ENCODE measurements around the gene CDK14.
"Not testable (repeated sequence)": the region's sequence is repeated elsewhere in the genome, so short reads cannot be mapped to it uniquely, and the experiment has no call there.

CDK14 gene

DNA sequence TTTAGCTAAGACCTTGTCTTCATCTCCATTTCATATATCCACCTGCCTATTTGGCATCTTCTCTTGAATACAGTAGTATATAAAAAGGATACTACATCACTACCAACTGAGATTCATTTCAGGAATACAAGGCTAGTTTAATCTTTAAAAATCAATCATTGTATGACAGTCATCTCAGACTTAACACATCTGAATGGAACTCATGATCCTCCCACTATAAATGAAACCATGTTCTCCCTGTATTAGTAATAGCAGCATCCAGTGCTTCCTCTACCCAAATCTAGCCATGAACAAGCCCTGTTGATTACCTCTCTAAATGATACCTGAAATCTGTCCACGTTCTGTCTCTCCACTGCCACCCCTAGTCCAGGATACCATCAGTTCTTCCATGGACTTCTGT is 196.2 kb downstream of the CDK14 start:
- no peak for DNase-seq (ENCODE audit: low read depth in 2 of 2)

DNA sequence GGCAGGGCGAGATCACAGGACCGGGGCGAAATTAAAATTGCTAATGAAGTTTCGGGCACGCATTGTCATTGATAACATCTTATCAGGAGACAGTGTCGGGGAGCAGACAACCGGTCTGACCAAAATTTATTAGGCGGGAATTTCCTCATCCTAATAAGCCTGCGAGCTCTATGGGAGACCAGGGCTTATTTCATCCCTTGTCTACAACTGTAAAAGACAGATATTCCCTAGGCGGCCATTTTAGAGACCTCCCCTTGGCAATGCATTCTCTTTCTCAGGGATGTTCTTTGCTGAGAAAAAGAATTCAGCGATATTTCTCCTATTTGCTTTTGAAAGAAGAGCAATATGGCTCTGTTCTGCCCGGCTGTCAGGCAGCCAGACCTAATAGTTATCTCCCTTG is 198.1 kb downstream of the CDK14 start:
- not testable (repeated sequence) for DNase-seq (ENCODE audit: low read depth in 2 of 2)

DNA sequence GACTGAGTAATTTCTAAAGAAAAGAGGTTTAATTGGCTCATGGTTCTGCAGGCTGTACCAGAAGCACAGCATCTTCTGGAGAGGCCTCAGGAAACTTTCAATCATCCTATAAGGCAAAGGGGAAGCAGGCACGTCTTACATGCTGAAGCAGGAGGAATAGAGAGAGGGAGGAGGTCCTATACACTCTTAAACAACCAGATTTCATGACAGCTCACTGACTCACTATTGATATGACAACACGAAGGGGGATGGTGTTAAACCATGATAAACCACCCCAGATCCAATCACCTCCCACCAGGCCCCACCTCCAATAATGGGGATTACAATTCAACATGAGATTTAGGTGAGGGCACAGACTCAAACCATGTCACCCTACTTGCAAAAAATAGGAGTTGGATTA is 201.5 kb downstream of the CDK14 start:
- no peak for DNase-seq (ENCODE audit: low read depth in 2 of 2)

DNA sequence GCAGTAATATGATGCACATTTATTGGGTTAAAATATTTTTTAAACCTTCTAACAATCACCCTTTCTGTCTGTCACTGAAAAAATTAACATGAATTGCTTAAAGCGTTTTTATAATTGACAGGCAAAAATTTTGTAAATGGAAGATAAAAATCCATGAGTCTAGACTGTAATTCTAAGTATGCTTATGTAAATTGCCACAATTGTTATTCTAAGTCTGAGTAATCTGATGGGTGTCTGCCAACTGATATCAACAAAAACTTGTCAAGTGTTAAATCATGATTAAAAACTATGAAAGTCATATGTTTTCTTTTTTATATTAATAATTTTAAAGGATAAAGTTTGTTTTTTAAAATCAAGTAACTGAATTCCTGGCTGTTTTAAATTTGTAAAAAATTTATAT is 208.2 kb downstream of the CDK14 start:
- no peak for DNase-seq (ENCODE audit: low read depth in 2 of 2)

DNA sequence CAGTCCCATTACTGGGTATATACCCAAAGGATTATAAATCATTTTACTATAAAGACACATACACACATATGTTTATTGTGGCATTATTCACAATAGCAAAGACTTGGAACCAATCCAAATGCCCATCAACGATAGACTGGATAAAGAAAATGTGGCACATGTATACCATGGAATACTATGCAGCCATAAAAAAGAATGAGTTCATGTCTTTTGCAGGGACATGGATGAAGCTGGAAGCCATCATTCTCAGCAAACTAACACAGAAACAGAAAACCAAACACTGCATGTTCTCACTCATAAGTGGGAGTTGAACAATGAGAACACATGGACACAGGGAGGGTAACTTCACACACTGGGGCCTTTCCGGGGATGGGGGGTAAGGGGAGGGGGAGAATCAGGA is 219.4 kb downstream of the CDK14 start:
- DNase-seq (ENCODE audit: low read depth in 2 of 2), result not testable (repeated sequence)

DNA sequence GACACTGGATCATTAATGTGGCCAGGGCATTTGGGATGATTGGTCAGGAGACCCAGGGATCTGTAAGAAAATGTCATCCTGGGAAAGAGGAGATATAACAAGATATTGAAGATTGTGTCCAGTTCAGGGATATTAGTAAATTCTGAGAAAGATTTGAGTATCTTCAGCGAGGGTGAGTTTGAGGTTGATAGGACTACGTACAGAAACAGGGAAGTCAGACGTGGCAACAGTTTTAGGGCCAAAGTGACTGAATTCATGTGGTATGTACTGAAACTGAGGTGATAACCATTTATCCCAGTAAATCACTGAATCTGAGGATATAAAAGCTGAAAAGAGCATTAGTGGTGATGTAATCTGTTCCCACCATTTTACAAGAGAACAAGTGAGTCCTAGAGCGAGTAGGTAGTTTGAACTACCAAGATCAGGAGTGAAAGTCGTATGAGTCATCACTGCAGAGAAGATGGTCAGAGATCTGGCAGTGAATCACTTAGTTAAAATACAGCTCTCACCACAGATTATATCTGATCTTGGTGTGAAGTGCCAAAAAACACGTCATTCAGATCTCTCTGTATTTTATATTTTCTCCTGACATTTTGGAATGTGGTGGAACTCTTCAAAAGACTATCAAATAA is 220.5 kb downstream of the CDK14 start:
- no peak for DNase-seq (ENCODE audit: low read depth in 2 of 2)

DNA sequence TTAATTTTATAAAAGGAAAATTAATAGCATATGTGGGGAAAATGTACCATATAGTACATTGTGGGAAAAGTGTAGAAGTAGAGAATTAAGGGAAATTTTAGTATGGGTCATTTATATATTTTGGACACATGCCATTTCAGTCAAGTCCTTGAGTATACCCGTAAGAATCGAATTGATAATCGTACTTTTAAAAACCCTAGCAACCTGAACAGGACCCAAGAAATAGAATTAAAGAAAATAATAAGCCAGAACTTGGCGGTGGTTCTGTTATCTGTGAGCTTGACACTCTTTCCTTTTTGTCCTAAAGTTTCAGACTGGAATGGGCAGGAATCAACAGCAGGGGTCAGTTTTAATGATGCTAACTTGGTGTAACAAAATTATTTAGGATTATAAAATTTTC is 221.0 kb downstream of the CDK14 start:
- no peak for DNase-seq (ENCODE audit: low read depth in 2 of 2)

DNA sequence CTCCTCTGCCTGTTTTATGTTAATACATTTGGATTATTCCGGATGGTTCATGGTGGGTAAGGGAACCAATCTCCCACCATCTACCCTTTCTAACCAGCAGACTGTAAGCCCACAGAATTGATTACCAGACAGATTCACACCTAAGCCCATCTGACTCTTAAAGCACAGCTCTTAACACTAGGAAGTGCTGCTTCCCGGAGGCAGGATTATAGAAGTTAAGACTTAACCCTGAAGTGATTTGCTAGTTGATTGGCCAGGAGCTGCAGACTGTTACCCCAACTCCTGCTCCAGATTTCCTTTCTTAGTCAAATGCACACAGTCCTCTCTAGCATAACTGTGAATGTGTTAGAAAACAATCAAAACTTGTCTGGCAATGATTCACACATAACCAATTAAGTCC is 221.7 kb downstream of the CDK14 start:
- no peak for DNase-seq (ENCODE audit: low read depth in 2 of 2)

DNA sequence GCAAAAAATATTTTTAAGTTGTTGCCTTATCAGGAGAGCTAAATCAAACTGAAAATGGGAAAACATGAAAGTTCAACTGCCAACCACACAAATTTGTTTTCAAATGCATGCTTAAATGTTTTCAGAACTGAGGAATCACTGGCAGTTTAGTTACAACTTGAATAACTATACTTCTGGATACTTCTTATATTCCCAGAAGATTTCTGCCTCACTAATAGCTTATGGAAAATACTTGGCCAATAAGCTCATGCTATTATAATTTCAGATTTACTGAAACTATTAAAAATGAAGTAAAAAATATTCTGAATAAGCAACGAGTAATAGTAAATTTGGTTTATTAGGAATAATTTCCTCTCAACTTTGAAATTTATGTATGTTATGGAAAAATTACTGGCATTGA is 222.2 kb downstream of the CDK14 start:
- no peak for DNase-seq (ENCODE audit: low read depth in 2 of 2)

DNA sequence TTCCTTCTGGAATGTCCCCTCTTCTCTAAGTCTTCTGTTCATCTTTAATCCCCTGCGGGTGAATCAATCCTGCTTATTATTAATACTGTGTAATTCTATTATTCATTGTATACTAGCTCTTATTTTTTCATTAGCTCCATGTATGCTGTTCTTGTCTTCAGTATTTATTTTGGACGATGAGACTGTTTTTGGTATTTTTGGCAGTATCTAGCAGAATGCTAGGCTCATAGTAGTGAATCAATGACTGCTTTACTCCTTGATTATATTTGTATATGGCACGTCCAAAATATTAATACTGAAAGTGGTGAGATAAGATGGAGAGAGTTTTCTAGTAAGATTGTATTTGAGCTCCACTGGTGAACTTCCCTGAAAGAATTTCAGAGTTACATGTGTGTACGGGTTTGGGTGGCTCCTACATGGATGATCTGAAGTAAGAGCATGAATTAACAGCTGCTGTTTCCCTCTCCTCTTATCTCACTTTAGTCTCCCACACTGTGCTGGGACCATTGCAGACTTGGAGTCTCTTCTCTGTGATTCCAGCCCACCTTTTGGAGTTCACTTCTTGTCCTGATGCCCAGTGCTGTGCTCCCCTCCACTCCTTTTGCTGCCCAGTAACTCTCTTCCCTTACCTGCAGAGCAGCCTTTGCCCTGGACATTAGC is 226.0 kb downstream of the CDK14 start:
- DNase-seq (ENCODE audit: low read depth in 2 of 2), result no peak

DNA sequence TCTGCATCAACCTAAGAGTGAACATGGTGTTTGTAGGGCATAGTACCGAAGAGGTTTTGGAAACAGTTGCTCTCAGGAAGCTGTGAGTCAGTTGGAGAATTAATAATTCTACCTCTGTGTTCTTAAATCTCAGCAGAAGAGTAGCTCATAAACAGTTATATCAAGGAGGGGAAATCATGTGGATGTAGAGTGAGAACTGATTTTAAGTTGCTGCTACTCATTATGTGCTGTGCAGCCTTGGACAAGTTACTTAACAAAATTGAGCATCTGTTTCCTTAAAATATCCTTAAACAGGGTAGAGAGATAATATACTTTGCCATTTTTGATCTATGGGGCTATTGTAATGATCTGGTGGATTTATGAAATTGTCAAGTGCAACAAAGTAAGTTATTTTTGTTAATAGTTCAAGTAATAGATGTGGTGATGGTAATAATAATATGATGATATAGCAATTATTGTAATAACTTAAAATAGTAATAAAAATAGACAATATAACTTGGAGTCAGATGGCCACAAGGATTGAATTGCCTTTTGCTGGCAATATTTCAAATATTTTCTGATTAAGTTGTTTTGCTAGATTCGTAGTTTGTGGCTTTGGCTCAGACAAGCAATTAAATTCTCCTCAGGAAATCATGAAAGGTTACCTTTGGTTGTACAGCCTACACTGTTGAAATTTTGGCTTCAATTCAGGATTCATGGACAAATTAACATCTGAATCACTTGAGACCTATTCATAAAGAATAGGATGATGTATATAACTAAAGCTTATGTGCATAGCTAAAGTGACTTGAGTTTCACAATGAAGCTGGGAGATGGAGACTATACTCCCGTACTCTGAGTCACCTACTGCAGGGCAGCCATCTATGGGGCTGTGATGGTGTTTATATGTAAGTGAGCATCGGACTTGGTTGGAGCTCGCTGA is 228.5 kb downstream of the CDK14 start:
- DNase-seq (ENCODE audit: low read depth in 2 of 2), result no peak

DNA sequence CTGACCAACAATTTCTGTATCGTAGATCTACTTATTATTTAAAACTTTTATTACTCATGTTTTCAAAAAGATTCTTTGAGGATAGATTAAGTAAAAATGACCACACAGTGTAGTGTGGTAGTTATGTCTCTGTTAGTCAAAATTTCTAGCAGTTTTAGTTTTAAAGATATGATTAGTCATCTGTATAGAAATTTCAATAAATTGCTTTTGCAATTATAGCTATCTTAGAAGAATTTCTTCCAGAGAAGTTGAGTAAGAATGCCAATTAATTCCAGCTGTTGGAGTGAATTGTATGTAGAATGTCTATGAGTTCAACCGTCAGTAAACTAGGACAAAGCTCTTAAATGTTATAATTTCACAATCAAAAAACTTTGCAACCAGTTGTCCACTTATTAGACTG is 229.7 kb downstream of the CDK14 start:
- DNase-seq (ENCODE audit: low read depth in 2 of 2), result no peak

DNA sequence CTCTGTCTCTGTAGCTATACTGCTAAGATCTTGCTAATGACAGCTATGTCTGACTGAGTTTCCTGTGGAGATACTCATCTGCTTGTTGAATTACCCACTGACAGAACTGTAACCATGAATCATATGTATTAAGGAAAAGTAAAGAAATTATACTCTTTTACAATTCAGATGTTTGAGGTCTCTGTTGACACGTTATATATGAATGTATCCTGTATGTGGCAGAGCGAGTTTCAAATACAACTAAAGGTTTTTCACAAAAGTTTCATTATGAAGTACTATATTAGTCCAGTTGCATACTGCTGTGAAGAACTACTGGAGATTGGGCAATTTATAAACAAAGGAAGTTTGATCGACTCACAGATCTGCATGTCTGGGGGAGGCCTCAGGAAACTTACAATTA is 232.5 kb downstream of the CDK14 start:
- DNase-seq (ENCODE audit: low read depth in 2 of 2), result no peak

DNA sequence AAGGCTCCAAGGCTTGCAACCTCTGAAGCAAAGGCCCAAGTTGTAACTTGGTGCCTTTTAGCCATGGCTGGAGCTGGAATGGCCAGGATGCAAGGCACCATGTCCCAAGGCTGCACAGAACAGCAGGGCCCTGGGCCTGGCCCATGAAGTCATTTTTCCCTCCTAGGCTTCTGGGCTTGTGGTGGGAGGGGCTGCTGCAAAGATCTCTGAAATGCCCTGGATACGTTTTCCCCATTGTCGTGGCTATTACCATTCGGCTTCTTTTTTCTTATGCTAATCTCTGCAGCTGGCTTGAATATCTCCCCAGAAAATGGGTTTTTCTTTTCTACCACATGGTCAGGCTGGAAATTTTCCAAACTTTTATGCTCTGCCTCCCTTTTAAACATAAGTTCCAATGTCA is 234.2 kb downstream of the CDK14 start:
- DNase-seq (ENCODE audit: low read depth in 2 of 2), result no peak

DNA sequence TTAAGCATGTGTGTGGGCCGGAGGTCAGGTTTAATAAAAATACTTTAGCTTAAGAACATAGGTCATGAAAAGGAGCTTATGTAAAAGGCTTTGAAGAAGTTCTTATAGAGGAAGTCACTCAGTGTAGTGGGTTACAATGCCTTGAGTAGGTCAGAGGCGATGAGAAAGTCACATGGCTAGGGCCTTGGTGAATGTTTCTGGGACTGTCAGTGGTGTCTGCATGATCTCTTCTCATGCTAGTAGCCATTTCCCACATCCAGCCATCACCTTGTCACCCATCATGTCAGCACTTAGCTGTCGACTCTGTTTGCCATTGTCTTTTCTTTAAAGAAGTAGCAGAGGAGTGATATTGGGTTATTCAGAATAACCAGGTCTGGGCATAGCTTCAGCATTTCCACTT is 236.6 kb downstream of the CDK14 start:
- DNase-seq (ENCODE audit: low read depth in 2 of 2), result no peak

DNA sequence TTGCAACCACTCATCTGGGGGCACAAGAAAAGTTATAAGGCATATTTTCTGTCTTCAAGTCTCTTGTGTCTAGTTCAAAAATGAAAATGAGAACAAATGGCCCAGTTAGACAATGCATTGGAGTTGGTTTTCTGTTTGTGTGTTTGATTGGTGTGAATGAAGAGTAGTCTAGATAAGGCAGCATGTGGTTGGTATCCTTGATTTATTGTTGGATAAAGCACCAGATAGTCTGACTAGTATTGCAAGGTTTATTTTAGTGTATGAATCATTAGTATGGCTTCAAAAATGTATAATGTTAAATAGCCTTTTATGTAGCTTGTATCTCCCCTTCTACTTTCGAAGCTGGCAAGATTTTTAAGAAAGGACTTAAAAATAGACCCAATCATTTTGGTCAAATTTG is 237.3 kb downstream of the CDK14 start:
- no peak for DNase-seq (ENCODE audit: low read depth in 2 of 2)

DNA sequence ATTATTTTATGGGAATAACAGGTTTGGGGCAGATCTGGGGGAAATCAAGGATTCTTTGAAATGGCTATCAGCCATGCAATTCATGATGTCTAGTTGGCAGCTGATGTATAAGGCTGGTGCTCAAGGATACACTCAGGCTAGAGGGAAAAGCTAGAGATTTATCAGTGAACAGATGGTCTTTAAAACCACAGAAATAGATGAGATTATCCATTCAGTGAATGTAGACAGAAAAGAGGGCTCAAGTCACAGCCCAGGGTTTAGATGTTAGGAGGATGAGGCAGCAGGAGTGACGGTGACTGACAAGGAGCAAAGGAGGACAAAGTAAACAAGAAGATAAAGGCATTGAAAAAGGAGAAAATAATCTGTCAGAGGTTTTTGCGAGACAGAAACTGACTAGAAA is 238.7 kb downstream of the CDK14 start:
- no peak for DNase-seq (ENCODE audit: low read depth in 2 of 2)

DNA sequence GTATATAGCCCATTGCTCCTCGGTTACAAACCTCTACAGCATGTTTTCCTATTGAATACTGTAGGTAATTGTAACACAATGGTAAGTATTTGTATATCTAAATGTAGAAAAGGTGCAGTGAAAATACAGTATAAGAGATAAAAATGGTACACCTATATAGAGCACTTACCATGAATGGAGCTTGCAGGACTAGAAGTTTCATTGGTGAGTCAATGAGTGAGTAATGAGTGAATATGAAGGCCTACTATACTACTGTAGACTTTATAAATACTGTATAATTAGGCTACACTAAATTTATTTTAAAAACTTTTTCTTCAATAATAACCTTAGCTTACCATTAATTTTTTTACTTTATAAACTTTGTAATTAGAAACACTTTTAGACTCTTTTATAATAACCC is 239.7 kb downstream of the CDK14 start:
- no peak for DNase-seq (ENCODE audit: low read depth in 2 of 2)

DNA sequence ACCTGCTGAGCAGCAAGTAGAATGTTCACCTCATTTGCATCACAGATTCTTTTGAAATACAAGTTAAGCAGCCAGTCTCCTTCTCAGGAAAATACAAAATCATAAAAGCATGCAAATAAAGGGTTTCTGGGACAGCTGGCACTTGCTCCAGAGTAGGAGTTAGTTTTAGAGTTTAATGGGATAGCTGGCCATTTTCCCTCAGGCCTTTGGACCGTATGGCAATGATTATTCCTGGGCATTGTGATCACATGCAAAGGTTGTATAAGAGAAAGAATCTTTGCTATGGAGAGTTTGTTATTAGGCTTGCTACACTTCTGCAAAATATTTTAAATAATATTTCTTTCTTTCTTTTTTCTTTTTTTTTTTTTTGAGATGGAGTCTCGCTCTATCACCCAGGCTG is 240.8 kb downstream of the CDK14 start:
- DNase-seq (ENCODE audit: low read depth in 2 of 2), result no peak

DNA sequence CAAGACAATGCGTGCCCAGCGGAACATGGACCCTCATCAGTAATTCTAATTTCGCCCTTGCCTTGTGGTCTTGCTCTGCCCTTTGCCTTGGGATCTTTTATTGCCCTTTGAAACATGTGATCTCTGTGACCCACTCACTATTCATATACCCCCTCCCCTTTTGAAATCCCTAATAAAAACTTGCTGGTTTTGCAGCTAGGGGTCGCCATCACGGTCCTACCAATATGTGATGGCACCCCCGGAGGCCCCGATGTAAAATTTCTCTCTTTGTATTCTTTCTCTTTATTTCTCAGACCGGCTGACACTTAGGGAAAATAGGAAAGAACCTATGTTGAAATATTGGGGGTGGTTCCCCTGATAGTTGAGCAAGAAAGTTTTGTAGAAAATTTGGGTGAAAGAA is 242.7 kb downstream of the CDK14 start:
- DNase-seq (ENCODE audit: low read depth in 2 of 2), result no peak

DNA sequence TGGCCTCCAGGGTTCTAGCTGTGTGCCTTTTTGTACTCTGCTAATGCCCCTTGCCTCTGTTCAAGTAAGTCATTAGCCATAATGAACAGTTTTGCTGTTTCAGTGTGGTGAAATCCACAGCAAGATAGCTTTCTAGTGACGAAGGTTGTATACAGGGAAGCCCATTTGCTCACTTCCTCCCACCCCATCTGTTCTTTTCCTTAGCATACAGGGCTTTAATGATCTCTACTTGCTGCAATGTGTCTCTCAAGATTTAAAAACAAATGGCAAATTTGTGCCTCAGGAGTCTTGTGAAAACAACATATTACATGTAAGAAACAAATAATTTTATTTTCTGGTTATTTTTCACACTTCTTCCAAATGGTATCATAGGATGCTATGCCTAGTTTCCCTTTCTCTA is 243.2 kb downstream of the CDK14 start:
- DNase-seq (ENCODE audit: low read depth in 2 of 2), result no peak

DNA sequence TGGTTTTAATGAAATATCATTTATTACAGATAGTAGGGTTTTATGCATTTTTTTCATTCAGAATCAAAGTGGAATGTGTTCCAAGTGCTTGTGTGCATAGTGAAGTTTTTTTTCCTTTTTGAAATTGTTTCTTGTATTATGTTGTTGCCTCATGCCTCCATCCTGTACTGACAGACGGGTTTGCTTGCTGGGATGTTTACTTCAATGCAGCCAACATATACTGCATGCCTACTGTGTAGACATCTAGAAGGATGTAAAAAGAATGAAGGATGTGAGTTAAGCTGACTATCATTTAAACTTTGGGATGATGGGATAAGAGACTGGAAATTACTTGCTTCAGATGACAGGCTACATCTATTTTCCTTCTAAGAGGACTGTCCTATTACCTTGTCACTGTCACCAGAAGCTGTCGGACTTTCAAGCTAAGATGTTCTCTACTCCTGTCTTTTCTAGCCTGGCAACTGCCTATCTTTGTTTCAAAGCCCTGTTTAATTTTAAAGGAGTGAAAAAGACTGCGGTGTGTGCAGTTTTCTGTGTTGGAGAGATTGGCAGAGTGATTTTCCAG is 243.7 kb downstream of the CDK14 start:
- no peak for DNase-seq (ENCODE audit: low read depth in 2 of 2)
